Neuronal stem cell (in vitro differentiated cells): ENCODE results near the gene CARD11.

Experiments
- DNase-seq: peaks from one replicate; pipeline ENCODE4 v3.0.0-alpha.2; 2013; ENCODE audit warnings: low spot score
- H2AFZ ChIP-seq: one replicate; pipeline ENCODE4 v1.6.1; 2013; ENCODE audit warnings: mild to moderate bottlenecking, low read length, inconsistent platforms
- H2AK5ac ChIP-seq: 2 replicates; pipeline ENCODE4 v1.6.1; 2013; ENCODE audit warnings: low read depth, mild to moderate bottlenecking, inconsistent platforms, low read length, moderate library complexity, mixed read lengths
- H2BK120ac ChIP-seq: 2 replicates; pipeline ENCODE4 v1.6.1; 2013; ENCODE audit warnings: low read depth, mild to moderate bottlenecking, inconsistent platforms, low read length, moderate library complexity, mixed read lengths
- H2BK12ac ChIP-seq: one replicate; pipeline ENCODE4 v1.6.1; 2013; ENCODE audit warnings: low read length, inconsistent platforms
- H2BK15ac ChIP-seq: 2 replicates; pipeline ENCODE4 v1.6.1; 2013; ENCODE audit warnings: mild to moderate bottlenecking, low read length, inconsistent platforms, mixed read lengths
- H2BK5ac ChIP-seq: one replicate; pipeline ENCODE4 v1.6.1; 2013; ENCODE audit warnings: inconsistent platforms, mild to moderate bottlenecking, low read length, moderate library complexity
- H3K14ac ChIP-seq: one replicate; pipeline ENCODE4 v1.6.1; 2013; ENCODE audit warnings: low read length, inconsistent platforms
- H3K18ac ChIP-seq: 2 replicates; pipeline ENCODE4 v1.6.1; 2013; ENCODE audit warnings: low read length, inconsistent platforms
- H3K23ac ChIP-seq: 2 replicates; pipeline ENCODE4 v1.6.1; 2013; ENCODE audit warnings: low read depth, mild to moderate bottlenecking, mixed read lengths, low read length, inconsistent platforms; ENCODE audit not compliant: poor library complexity
- H3K27ac ChIP-seq: replicated peaks from 3 replicates; pipeline ENCODE4 v1.5.1; 2013; ENCODE audit warnings: low read length, inconsistent platforms
- H3K27me3 ChIP-seq, 3 experiments: 2 replicates each; pipeline ENCODE4 v1.6.1; 2013; ENCODE audit warnings: low read length in 3 of 3, mild to moderate bottlenecking in 2 of 3, inconsistent platforms in 1 of 3, low read depth in 1 of 3, mixed read lengths in 1 of 3, moderate library complexity in 1 of 3; ENCODE audit not compliant: control insufficient read depth in 3 of 3, insufficient read depth in 3 of 3
- H3K36me3 ChIP-seq, 2 donors: replicated peaks in 1 of 2; 2 replicates each; pipeline ENCODE4 v1.6.1; 2013; ENCODE audit warnings: low read length in 2 of 2; ENCODE audit not compliant: control insufficient read depth in 2 of 2, insufficient read depth in 2 of 2
- H3K4ac ChIP-seq: 2 replicates; pipeline ENCODE4 v1.6.1; 2013; ENCODE audit warnings: inconsistent platforms, mild to moderate bottlenecking, low read length, moderate library complexity
- H3K4me1 ChIP-seq, 2 donors: 1 replicate in 1 of 2; 2 replicates in 1 of 2; pipeline ENCODE4 v1.6.1; 2013; ENCODE audit warnings: low read length in 2 of 2, low read depth in 1 of 2; ENCODE audit not compliant: control insufficient read depth in 2 of 2, insufficient read depth in 1 of 2
- H3K4me2 ChIP-seq: one replicate; pipeline ENCODE4 v1.6.1; 2013; ENCODE audit warnings: mild to moderate bottlenecking, low read length, inconsistent platforms; ENCODE audit not compliant: insufficient read depth, poor library complexity, severe bottlenecking
- H3K4me3 ChIP-seq, 2 donors: 2 replicates each; pipeline ENCODE4 v1.5.1; 2013; ENCODE audit warnings: low read length in 2 of 2, mild to moderate bottlenecking in 2 of 2, inconsistent platforms in 1 of 2, moderate library complexity in 1 of 2
- H3K79me1 ChIP-seq: one replicate; pipeline ENCODE4 v1.6.1; 2013; ENCODE audit warnings: low read depth, mild to moderate bottlenecking, inconsistent platforms, low read length, moderate library complexity
- H3K9ac ChIP-seq: one replicate; pipeline ENCODE4 v1.6.1; 2013; ENCODE audit warnings: mild to moderate bottlenecking, low read depth, low read length, inconsistent platforms; ENCODE audit not compliant: poor library complexity
- H3K9me3 ChIP-seq, 2 donors: replicated peaks in 1 of 2; 2 replicates each; pipeline versions ENCODE3 to v1.6.1; 2013; ENCODE audit warnings: low read length in 2 of 2, mild to moderate bottlenecking in 2 of 2, inconsistent platforms in 1 of 2, low read depth in 1 of 2, mixed read lengths in 1 of 2, moderate library complexity in 1 of 2; ENCODE audit not compliant: control insufficient read depth in 2 of 2, insufficient read depth in 1 of 2
- H4K8ac ChIP-seq: one replicate; pipeline ENCODE4 v1.6.1; 2013; ENCODE audit warnings: low read depth, mild to moderate bottlenecking, inconsistent platforms, low read length, moderate library complexity
- H4K91ac ChIP-seq: one replicate; pipeline ENCODE4 v1.6.1; 2013; ENCODE audit warnings: low read length, low read depth, mild to moderate bottlenecking, inconsistent platforms; ENCODE audit not compliant: poor library complexity
- WGBS, 2 donors: extraction: QIAGEN DNeasy Blood & Tissue Kit; methylation state at CpG; one replicate each; pipeline ENCODE4 v1.1.7; 2013; ENCODE audit warnings: missing lambda C conversion rate in 2 of 2, mixed read lengths in 1 of 2; ENCODE audit not compliant: insufficient read length in 2 of 2, insufficient replicate concordance in 1 of 2; ENCODE audit errors: extremely low coverage in 2 of 2; 5-methylcytosine and 5-hydroxymethylcytosine counted together

The CARD11 gene

DNA sequence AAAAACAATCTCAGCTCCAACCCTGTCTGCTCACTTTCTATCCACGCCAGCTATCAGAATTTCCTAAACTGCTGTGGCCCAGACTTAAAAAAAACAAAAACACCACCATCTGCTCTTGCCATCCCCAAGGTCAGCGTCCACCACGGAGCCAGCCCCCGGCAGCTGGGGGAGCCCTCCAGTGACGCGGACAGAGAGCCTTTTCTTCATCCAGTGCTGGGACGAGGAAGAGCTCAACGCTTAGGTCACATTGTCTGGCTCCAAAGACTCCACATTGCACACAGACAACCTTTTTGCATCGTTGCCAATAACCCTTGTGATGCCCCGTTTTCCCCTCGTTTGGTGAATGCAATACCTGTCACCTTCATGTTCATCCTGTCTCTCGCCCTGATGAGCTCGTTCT lies 132.2 kb downstream of the CARD11 start:
- H3K9me3 ChIP-seq, result no peaks in the 10 kb centered on the region
- no peak overlapping the region for H2AFZ ChIP-seq
- H3K9ac ChIP-seq, result no peak overlapping the region
- no peak overlapping the region for H3K14ac ChIP-seq
- no peak overlapping the region for H2BK12ac ChIP-seq
- H3K23ac ChIP-seq, result no peak overlapping the region
- WGBS, 2 donors, result no CpG with 5 or more reads among the region's 13 CpGs
- DNase-seq, result no peak
- no peak overlapping the region for H4K91ac ChIP-seq
- peaks cover 1% of the 10 kb centered on the region for H3K79me1 ChIP-seq
- H2BK15ac ChIP-seq, result no peak overlapping the region
- no peak overlapping the region for H3K18ac ChIP-seq
- no peak overlapping the region for H3K4ac ChIP-seq
- H3K4me1 ChIP-seq, result no peaks in the 10 kb centered on the region
- no peak overlapping the region for H3K4me2 ChIP-seq
- H3K4me3 ChIP-seq, result no peak overlapping the region
- H2BK120ac ChIP-seq, result no peak overlapping the region
- no peak overlapping the region for H4K8ac ChIP-seq
- no peak overlapping the region for H2BK5ac ChIP-seq
- no peak overlapping the region for H3K27ac ChIP-seq
- H3K36me3 ChIP-seq, result no peaks in the 10 kb centered on the region
- H3K27me3 ChIP-seq, result peaks cover 0 to 2% (median 0%) of the 10 kb centered on the region in 3 experiments
- H2AK5ac ChIP-seq, result no peak overlapping the region

DNA sequence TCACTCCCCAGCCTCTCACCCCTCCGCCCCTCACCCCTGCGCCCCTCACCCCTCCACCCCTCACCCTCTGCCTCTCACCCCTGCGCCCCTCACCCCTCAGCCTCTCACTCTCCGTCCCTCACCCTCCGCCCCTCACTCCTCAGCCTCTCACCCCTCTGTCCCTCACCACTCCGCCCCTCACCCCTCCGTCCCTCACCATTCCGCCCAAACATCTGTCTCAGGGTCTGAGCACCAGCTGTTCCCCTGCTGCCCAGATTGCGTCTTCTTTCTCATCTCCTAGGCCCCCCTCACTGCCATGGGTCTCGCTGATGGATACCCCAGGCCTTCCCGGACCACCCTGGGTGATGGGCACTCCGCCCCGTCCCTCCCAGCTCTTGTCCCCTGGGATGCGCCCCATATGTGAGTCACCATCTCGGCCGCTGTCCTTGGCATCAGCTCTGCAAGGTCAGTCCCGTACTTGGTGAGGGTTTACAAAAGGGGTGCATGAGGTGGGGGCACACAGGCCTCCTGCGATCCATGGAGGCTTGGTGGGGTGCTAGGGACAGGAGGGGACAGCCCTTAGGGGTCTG lies 134.1 kb downstream of the CARD11 start:
- Histone ChIP-seq H3K4ac (no peak overlapping the region), H3K4me1 (no peaks in the 10 kb centered on the region), H2BK12ac (peak overlapping the region; percentile 2), H4K91ac (no peak overlapping the region), H3K18ac (peak overlapping the region; percentile 38), H2BK120ac (no peak overlapping the region), H3K36me3 (no peaks in the 10 kb centered on the region), H3K27ac (no peak overlapping the region), H2BK5ac (no peak overlapping the region), H2AFZ (no peak overlapping the region), H4K8ac (peak overlapping the region; percentile 10), H3K9me3 (peaks cover 0 to 3% of the 10 kb centered on the region in 2 donors), H3K4me2 (no peak overlapping the region), H2BK15ac (no peak overlapping the region), H3K79me1 (peaks cover 1% of the 10 kb centered on the region), H3K27me3 (no peaks in the 10 kb centered on the region), H3K14ac (peak overlapping the region; percentile 89), H2AK5ac (peak overlapping the region; percentile 6), H3K9ac (no peak overlapping the region), H3K4me3 (no peak overlapping the region), H3K23ac (peak overlapping the region; percentile 4)
- no CpG with 5 or more reads among the region's 18 CpGs for WGBS, 2 donors
- DNase-seq, result no peak

DNA sequence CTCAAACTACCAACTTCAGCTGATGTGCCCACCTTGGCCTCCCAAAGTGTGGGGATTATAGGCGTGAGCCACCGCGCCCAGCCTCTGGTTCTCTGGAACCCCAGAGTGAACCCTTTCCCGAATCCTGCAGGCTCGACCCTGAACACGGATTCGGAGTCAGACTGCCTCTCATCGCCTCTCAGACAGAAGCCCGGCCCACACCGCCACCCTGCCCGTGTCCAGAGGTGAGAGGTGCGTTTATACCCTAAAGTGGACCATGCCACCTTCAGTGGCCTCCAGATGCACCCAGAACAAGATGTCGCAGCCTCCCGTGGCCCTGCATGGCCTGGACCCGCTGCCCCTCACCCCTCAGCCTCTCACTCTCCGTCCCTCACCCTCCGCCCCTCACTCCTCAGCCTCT lies 134.6 kb downstream of the CARD11 start:
- Histone ChIP-seq H4K8ac (peak overlapping the region; percentile 48), H3K4me3 (no peak overlapping the region), H3K14ac (no peak overlapping the region), H3K27me3 (no peaks in the 10 kb centered on the region), H2BK5ac (no peak overlapping the region), H3K4me2 (no peak overlapping the region), H3K36me3 (no peaks in the 10 kb centered on the region), H3K4me1 (peaks cover 0 to under 1% of the 10 kb centered on the region in 2 donors), H2BK15ac (no peak overlapping the region), H2AK5ac (no peak overlapping the region), H3K9me3 (peaks cover 0 to 3% of the 10 kb centered on the region in 2 donors), H3K27ac (no peak overlapping the region), H3K18ac (no peak overlapping the region), H4K91ac (no peak overlapping the region), H2BK120ac (no peak overlapping the region), H3K23ac (no peak overlapping the region), H3K4ac (no peak overlapping the region), H2AFZ (no peak overlapping the region), H3K79me1 (peaks cover 1% of the 10 kb centered on the region), H2BK12ac (no peak overlapping the region), H3K9ac (no peak overlapping the region)
- WGBS, 2 donors, result no CpG with 5 or more reads among the region's 17 CpGs
- DNase-seq, result no peak

DNA sequence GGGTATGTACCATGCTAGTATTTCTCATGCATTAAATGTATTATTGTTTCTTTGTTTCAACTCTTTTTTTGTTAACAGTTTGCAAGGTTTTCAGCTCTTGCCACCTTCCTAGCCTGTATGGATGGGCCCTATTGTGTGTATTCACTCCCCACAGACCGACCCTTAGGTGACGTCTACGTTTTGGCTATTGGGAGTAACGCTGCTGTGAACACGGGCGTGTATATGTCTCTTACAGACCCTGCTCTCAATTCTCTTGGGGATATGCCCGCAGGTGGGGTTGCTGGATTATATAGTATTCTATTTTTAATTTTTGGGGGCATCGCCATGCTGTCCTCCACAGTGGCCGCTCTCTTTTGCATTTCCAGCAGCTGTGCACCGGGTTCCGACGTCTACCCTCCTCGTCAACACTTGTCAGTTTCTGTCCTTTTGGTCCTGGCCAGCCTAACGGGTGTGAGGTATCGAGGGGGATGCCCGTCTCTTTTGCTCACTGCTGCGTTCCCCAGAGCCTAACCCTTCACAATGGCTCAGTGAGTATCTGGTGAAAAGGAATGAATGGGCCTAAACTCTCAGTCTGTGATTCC lies 135.5 kb downstream of the CARD11 start:
- Histone ChIP-seq H3K9ac (no peak overlapping the region), H3K23ac (no peak overlapping the region), H2BK120ac (no peak overlapping the region), H3K4me2 (no peak overlapping the region), H4K8ac (no peak overlapping the region), H3K36me3 (no peaks in the 10 kb centered on the region), H3K4ac (no peak overlapping the region), H3K27ac (no peak overlapping the region), H3K18ac (peak overlapping the region; percentile 23), H3K79me1 (peaks cover under 1% of the 10 kb centered on the region), H2BK12ac (no peak overlapping the region), H3K4me3 (no peak overlapping the region), H2BK5ac (no peak overlapping the region), H3K9me3 (peaks cover 0 to 3% of the 10 kb centered on the region in 2 donors), H2AFZ (no peak overlapping the region), H3K4me1 (peaks cover 0 to 2% of the 10 kb centered on the region in 2 donors), H3K27me3 (no peaks in the 10 kb centered on the region), H2AK5ac (no peak overlapping the region), H2BK15ac (no peak overlapping the region), H4K91ac (no peak overlapping the region), H3K14ac (no peak overlapping the region)
- DNase-seq, result no peak
- WGBS, 2 donors, result no CpG with 5 or more reads among the region's 17 CpGs
